IPS DF 4.7 (cell line): Measurements from ENCODE around the gene LIG1.

Experiments used
- DNase-seq: peaks from one replicate; pipeline ENCODE4 v3.0.0-alpha.2; 2013; ENCODE audit warnings: low spot score; ENCODE audit errors: extremely low read depth

LIG1 gene

GRCh38 chr19:48169939-48170803, at the start of gene LIG1, which contains the start of gene ZSWIM9:
TSS of gene LIG1 (minus strand) at chr19:48170344. CDS start at chr19:48165566, 4,778 bp downstream.
TSS of gene ZSWIM9 (plus strand) at chr19:48170680. CDS start at chr19:48171803, 1,123 bp downstream.
- no peak for DNase-seq

- DNase-seq, result no peak
These were observed 48.9 kb upstream of the LIG1 start for GRCh38 chr19:48218997-48219396.

DNA sequence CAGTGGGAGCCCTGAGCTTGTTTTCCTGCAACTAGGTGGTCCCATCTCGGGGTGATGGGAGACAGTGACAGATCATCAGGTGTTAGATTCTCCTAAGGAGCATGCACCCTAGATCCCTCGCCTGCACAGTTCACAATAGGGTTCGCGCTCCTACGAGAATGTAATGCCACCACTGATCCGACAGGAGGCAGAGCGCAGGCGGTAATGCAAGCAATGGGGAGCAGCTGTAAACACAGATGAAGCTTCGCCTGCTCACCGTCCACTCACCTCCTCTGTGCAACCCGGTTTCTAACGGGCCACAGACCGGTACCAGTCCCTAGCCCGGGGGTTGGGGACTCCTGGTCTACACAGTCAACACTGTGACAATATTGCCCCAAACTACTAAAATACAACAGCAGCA, 46.8 kb upstream of the LIG1 start:
- no peak for DNase-seq

DNA sequence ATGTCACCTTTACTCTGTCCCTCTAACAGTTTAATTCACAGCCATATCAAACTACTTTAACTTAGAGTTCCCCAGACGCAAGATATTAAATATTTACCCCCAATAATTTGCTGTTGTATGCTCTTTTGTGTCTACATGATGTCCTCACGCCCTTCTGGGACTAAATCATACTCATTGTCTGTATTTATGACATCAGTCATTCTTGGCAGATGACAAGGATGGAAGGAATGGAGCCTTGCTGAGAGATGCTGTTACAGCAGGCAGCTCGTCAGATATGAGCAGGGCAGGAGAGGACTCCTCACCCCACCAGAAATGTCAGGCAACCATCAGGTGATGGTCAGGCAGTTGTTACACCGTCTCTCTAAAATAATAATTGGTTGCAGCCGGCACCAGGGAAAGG, 43.8 kb upstream of the LIG1 start:
- no peak for DNase-seq

DNA sequence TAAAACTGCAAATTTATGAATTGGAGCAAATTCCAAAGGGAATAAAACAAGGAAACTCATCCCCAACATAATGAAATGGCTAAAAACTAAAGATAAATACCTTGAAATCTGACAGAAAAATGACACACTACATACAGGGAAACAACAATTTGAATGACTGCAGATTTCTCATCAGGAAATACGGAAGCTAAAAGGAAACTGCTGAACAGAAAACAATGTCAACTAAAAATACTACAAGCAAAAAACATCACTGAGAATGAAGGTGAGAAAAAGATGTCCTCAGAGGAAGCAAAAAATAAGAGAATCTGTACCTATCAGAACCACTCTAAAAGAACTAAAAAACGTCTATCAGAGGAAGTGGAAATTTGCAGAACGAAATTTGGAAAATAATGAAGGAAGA, 39.9 kb upstream of the LIG1 start:
- no peak for DNase-seq

GRCh38 chr19:48206397-48207093, 36.4 kb upstream of the LIG1 start:
- no peak for DNase-seq

DNA sequence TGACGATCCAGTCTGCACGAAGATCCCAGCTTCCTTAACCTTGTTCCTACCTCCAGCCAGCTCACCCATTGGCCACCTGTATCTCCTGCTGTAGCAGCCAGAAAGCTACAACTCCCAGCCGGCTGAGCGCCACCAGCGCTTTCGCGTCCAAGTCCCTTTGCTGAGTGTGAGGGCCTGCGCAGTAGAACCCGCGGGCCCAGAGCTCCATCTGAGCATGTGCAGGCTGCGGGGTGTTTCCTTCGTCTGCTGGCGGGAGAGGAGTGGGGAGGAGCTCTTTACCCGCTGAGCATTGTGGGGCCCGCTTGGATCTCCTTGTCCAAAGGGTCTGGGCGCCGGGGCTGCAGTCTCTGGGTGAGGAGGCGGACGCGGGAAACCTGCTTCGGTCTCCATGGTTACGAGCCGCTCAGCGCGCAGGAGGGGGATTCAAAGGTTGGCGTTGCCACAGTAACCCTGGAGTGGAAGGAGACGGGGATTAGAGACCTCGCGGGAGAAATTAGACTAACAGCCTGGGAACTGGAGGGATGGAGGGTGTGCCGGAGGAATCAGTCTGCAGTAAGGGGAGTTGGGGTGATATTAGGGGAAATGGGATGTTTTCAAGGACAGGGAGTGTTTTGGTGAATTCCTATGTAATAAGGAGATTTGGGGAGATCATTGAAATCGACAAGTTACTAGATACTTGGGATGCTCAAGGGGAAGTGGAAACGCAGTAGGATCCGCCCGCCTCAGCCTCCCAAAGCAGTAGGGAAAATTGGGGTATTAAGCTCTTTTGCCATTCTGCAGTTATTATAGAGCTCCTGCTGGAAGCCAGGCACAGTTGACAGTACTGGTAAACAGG, 33.9 kb upstream of the LIG1 start:
- peak; percentile 92 for DNase-seq

- no peak for DNase-seq
These were observed 33.2 kb upstream of the LIG1 start for GRCh38 chr19:48203222-48203793.

DNA sequence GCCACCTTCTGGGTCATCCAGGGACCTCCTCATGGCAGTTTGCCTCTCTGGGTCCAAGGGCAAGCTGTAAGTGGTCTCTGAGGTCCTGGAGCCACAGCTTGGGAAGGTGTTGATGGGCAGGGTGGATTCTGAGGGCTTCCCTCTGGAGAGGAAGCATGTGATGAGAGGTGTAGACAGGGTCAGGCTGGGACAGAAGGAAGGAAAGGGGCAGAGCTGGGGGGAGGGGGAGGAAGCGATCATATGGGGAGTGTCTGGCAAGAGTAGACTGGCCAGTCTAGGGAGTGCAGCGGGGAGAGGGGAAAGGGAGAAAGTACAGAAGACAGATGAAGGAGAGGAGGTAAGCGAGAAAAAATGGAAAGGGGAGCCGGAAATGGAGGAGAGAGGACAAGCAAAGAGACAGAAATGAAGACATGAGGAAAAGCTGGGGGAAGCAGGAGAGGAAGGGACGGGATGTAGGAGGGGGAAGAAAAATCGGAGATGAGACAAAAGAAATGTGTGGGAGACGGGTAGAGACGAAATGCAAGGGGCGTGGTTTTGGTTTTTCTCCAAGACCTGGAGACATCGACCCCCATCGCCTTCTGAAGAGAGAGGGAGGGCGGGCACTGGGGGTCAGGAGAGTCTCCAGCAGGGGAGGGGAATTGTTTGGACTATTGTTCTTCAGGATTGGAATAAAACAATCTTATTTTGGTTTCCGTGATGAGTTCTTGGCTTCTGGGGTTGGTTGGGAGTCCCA, 27.0 kb upstream of the LIG1 start:
- no peak for DNase-seq

- no peak for DNase-seq
These were observed 26.2 kb upstream of the LIG1 start for GRCh38 chr19:48196321-48196763.

GRCh38 chr19:48194844-48195830, 25.0 kb upstream of the LIG1 start:
- DNase-seq, result no peak

- DNase-seq, result no peak
These were observed 24.1 kb upstream of the LIG1 start for GRCh38 chr19:48194041-48194843.

- DNase-seq, result no peak
These were observed 22.6 kb upstream of the LIG1 start for GRCh38 chr19:48192750-48193149.

DNA sequence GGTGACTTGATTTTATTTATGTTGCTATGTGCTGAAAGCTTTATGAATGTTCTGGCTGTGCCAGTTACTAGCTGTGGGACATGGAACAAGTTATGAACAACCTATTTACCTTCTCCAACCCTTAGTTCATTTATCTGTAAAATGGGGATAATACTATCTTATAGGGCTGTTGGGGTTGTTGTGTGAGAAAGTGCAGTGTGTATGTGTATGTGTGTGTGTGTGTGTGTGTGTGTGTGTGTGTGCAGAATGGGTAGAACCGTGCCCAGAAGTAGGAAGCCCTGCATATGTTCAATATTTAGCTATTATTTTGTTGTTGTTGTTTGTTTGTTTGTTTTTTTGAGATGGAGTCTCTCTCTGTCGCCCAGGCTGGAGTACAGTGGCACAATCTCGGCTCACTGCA, 20.7 kb upstream of the LIG1 start:
- DNase-seq, result no peak

DNA sequence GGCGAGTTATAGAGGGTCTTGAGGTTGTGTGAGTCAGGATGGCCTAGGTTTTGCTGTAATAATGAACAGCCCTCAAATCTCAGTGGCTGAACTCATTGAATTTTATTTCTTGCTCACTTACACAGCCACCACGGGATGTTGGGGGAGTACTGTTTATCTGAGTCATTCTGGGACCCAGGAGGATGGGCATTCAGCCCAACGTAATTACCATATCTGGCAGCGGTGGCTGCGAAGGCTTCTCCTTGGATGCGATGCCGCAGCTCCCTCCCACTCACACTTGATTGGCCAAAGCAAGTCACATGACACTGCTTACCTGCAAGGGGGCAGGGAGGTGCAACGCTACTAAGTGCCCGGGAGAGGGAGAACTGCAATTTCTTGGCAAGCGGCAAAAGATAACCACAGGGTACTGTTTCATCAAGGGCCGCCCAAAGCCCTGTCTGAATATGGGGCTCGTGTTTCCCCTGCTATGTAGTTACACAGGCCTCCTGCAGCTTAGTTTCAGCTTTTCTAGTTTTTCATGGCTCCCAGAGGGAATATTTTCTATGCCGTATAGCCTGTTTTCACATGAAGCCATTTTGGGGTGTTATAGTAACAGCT, 20.2 kb upstream of the LIG1 start:
- DNase-seq, result peak; percentile 98

- DNase-seq, result no peak
These were observed 16.4 kb upstream of the LIG1 start for GRCh38 chr19:48186541-48186991.

GRCh38 chr19:48186015-48186414, 15.9 kb upstream of the LIG1 start:
- DNase-seq, result no peak

GRCh38 chr19:48183356-48183755, 13.2 kb upstream of the LIG1 start:
- DNase-seq, result no peak
